Measurements from ENCODE around the gene GJB5.
"Not testable (repeated sequence)": the region's sequence is repeated elsewhere in the genome, so short reads cannot be mapped to it uniquely, and the experiment has no call there.

GJB5 gene

DNA sequence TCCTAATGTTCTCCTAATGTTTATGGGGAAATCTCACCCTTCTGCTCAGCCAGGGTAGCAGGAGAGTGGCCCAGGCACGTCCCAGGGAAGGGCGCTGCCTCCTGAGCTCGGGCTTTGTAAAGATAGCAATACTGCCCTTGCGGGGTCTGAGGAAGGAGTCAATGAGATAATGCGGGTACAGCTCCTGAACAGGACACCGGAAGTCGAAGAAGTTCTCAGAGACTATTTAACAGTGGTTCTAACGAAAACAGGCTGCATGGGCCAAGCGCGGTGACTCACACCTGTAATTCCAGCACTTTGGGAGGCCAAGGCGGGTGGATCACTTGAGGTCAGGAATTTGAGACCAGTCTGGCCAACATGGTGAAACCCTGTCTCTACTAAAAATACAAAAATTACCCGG, 17.6 kb upstream of the GJB5 start:
- not testable (repeated sequence) for H3K27ac Mint-ChIP-seq, H3K4me1 Mint-ChIP-seq, H3K4me3 Mint-ChIP-seq, H3K9me3 Mint-ChIP-seq, H3K36me3 Mint-ChIP-seq, ATAC-seq
- H3K27me3 Mint-ChIP-seq: peaks cover 24% of the 10 kb centered on the region

DNA sequence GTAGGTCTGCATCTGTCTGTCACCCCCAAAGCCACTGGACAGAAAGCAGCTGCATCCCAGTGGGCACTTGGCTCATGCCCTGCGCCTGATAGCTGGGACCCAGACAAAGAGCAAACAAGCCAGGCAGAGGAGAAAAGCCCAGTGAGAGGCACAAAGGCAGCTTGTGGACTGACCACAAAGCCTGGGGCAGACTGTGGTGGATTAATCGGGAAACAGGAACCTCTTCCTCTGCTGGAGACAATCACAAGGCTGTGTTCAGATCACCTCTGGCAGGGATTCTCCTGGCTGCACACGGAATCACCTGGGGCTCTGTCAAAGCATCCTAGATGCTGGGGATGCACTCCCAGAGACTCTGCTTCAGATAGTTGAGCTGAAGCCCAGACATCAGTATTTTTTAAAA, 15.2 kb upstream of the GJB5 start:
- no peaks in the 10 kb centered on the region for H3K36me3 Mint-ChIP-seq
- ATAC-seq: no peak
- no peak overlapping the region for H3K4me3 Mint-ChIP-seq
- H3K9me3 Mint-ChIP-seq: no peaks in the 10 kb centered on the region
- H3K27ac Mint-ChIP-seq: no peak overlapping the region
- peaks cover 37% of the 10 kb centered on the region for H3K27me3 Mint-ChIP-seq
- peaks cover 8% of the 10 kb centered on the region for H3K4me1 Mint-ChIP-seq

DNA sequence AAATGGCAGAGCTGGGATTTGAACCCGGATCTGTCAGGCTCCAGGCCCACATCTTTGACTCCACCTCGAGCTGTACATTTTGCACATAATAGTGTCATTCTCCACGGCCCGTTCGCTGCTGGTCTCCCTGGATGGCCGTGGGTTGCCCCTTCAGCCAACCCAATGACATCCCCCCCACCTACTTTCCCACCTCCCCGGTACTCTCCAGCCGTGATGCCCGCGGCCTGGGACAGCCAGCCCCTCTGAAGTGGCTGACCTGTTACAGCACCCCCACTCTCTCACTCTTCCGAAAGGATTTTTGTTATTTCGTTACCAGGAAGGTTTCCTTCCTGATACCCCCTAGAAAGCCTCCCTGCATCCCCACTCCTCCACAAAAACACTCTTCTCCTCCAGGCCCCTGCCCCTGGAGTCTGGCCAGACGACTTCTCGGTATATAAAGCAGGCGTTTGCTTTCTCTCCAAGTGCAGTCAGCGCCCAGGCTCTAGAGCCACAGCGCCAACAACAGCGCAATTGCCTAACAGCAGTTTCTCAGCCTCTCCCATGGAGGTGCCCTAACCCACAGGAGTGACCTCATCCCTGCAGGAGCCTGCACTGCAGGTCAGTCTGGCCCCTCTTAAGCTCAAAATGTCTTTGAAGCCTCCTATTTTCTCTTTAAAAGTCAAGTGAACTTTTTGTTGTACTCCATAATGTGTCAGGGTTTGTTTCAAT, 14.5 kb upstream of the GJB5 start:
- Mint-ChIP-seq H3K27ac (no peak overlapping the region), H3K27me3 (peaks cover 37% of the 10 kb centered on the region), H3K4me1 (peaks cover 8% of the 10 kb centered on the region), H3K9me3 (no peaks in the 10 kb centered on the region), H3K4me3 (no peak overlapping the region), H3K36me3 (no peaks in the 10 kb centered on the region)
- no peak for ATAC-seq

DNA sequence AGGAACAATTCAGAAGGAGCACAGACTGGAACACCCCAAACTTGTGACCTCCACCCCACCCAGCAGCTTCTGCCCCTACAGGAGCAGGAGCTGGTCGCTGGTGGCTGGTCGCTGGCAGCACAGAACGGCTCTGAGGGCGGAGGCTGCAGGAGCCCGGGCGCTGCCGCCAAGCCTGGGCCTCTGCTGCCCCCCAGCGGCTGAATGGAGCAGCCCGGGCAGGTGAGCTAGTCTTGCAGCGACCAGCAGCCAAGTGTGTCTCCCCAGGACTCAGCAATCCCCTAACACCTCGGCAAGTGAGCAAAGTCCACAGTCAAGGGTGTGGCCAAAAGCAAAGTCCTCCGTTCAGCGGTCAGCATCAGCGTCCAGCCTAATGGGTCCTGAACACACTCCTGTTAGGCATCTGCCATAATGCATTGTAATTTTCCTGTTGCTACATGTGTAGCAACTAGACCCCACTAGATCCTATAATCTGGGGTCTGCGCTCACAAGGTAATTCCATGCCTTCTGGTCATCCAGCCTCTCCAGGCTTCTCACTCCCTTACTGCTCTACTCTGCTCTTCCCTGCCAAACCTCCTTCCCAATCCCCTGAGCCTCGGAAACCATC, 12.1 kb upstream of the GJB5 start:
- H3K27ac Mint-ChIP-seq: no peak overlapping the region
- H3K36me3 Mint-ChIP-seq: no peaks in the 10 kb centered on the region
- H3K27me3 Mint-ChIP-seq: peaks cover 26% of the 10 kb centered on the region
- H3K9me3 Mint-ChIP-seq: no peaks in the 10 kb centered on the region
- ATAC-seq: peak; percentile 84
- no peak overlapping the region for H3K4me3 Mint-ChIP-seq
- H3K4me1 Mint-ChIP-seq: peaks cover 8% of the 10 kb centered on the region

DNA sequence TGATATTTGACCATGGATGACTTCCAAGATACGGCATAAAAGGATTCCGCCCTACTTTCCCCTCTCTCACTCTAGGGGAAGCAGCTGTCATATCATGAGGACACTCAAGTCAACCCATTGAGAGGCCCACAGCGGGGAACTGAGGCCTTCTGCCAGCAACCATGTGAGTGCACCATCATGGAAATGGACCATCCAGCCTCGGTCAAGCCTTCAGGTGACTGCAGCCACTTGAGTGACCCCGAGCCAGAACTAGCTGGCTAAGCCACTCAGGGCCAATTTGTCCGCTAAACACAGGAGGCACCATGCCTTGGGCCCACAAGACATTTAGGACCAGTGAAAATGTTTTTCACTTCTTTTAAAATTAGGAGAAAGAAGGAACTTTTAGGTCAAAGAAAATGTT, 11.1 kb upstream of the GJB5 start:
- Mint-ChIP-seq H3K27ac (no peak overlapping the region), H3K4me3 (no peak overlapping the region), H3K4me1 (peaks cover 8% of the 10 kb centered on the region), H3K9me3 (no peaks in the 10 kb centered on the region), H3K36me3 (no peaks in the 10 kb centered on the region), H3K27me3 (peaks cover 33% of the 10 kb centered on the region)
- ATAC-seq: no peak

DNA sequence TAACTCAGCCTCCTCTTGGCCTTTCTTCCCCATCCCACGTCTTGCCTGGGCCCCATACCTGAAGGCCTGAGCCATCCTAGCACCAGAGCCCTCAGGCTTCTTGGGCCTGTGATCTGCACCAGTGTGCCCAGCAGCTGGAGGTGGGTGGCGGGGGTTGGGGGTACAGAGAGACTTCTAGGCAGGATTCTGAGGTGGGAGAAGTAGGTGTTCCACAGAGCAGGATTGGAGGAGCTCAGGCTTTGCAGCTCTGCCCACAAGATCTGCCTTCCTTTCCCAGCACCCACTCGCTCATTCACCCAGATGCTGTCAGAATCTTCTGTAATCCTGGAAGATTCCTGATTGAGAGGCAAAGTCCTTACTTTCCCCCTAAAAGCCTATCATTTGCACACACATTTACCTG, 10.0 kb upstream of the GJB5 start:
- peaks cover 33% of the 10 kb centered on the region for H3K27me3 Mint-ChIP-seq
- H3K36me3 Mint-ChIP-seq: no peaks in the 10 kb centered on the region
- peaks cover 8% of the 10 kb centered on the region for H3K4me1 Mint-ChIP-seq
- no peak for ATAC-seq
- H3K9me3 Mint-ChIP-seq: no peaks in the 10 kb centered on the region
- no peak overlapping the region for H3K27ac Mint-ChIP-seq
- H3K4me3 Mint-ChIP-seq: no peak overlapping the region

DNA sequence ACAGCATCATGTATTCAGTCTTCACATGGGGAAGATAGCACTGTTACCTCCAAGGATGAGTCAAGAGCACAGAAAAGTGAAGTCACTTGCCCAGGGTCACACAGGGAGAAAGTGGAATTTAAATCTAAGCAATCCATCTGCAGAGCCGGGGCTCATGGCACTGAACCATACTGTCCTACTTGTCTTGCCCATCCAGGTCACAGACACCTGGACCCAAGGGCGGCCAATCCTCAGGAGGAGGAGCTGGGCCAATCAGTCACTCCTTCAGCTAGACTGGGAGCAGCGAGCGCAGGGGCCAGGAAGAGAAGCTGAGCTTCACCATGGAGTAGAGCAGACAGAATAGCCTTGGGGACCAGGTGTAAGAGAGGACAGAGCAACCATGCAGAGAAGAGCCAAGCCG, 9.2 kb upstream of the GJB5 start:
- H3K4me1 Mint-ChIP-seq: peaks cover 8% of the 10 kb centered on the region
- no peak overlapping the region for H3K27ac Mint-ChIP-seq
- no peaks in the 10 kb centered on the region for H3K9me3 Mint-ChIP-seq
- H3K36me3 Mint-ChIP-seq: no peaks in the 10 kb centered on the region
- peaks cover 33% of the 10 kb centered on the region for H3K27me3 Mint-ChIP-seq
- H3K4me3 Mint-ChIP-seq: no peak overlapping the region
- no peak for ATAC-seq

DNA sequence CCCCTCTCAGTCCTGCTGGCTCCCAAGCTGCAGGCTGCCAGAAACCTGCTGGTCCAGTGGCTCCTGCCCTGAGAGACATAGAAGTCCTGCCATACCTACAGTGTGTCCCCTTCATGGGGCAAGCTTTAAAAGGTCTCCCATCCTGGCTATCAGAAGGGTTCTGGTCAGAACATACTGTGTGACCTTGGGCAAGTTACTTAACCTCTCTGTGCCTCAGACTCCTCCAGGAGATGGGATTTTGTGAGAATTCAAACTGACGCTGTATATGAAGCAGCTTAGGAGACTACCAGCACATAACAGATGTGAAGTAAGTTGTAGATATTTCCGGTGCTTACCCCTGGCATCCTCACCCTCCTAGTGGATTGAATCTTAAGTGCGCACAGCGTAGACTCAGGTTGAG, 8.7 kb upstream of the GJB5 start:
- Mint-ChIP-seq H3K36me3 (no peaks in the 10 kb centered on the region), H3K4me1 (peaks cover 8% of the 10 kb centered on the region), H3K27ac (no peak overlapping the region), H3K27me3 (peaks cover 33% of the 10 kb centered on the region), H3K4me3 (no peak overlapping the region), H3K9me3 (no peaks in the 10 kb centered on the region)
- no peak for ATAC-seq

DNA sequence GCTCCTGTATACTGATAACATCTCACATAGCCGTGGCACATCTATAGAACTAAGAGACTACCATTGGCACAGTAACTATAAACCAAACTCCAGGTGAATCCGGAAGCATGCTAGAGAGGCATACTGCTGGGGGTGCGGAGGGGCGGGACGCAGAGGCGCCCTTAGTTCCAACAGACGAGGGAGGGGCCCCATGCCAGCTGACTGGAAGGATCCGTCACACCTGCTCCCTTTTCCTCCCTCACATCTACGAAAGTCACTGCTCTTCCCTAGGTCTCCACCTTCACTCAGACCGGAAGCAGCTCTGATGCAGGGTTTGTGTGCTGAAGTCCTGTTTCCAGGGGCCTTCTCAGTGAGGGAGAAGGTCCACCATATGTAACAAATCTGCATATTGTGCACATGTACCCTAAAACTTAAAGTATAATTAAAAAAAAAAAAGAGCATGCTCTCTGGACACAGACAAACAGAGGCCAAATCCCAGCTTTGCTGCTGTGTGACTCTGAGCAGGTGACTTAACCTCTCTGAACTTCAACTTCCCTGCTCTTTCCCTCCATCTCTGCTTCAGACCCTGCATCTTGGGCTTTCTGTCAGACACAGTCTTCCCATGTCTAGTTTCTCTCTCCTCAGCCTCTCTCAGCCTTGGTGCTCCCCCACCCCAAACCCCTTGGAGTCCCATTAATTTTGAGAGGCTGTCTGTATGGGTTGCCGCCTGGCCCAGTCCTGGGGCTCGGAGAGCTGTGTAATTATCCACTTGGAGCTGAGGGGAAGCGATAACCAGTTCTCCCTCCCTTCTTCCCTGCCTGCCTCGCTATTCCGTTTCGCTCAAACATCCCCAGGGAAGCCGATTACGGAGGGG, 7.8 kb upstream of the GJB5 start:
- no peak for ATAC-seq

DNA sequence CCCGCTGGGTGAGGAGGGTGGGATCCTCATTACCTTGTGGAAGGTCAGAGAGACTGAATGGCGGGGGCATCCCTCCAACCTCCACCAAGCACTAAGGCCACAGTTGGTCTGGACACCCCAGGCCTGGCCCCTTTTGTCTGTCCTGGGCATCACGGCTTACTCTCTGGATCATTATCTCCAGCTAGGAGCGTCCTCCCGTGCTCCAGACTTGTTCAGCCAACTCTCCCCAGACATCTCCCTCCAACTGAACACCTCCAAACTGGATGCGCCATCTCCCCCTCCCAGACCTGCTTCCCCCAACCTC, 7.3 kb upstream of the GJB5 start:
- no peaks in the 10 kb centered on the region for H3K9me3 Mint-ChIP-seq
- H3K36me3 Mint-ChIP-seq: no peaks in the 10 kb centered on the region
- no peak overlapping the region for H3K4me3 Mint-ChIP-seq
- no peak for ATAC-seq
- H3K4me1 Mint-ChIP-seq: peaks cover 3% of the 10 kb centered on the region
- H3K27ac Mint-ChIP-seq: no peak overlapping the region
- peaks cover 27% of the 10 kb centered on the region for H3K27me3 Mint-ChIP-seq

More for the DNA sequence above, 7.8 kb upstream of the GJB5 start:
- H3K27me3 Mint-ChIP-seq: peaks cover 33% of the 10 kb centered on the region
- H3K9me3 Mint-ChIP-seq: no peaks in the 10 kb centered on the region
- no peak overlapping the region for H3K4me3 Mint-ChIP-seq
- H3K36me3 Mint-ChIP-seq: no peaks in the 10 kb centered on the region
- peaks cover 8% of the 10 kb centered on the region for H3K4me1 Mint-ChIP-seq
- no peak overlapping the region for H3K27ac Mint-ChIP-seq

DNA sequence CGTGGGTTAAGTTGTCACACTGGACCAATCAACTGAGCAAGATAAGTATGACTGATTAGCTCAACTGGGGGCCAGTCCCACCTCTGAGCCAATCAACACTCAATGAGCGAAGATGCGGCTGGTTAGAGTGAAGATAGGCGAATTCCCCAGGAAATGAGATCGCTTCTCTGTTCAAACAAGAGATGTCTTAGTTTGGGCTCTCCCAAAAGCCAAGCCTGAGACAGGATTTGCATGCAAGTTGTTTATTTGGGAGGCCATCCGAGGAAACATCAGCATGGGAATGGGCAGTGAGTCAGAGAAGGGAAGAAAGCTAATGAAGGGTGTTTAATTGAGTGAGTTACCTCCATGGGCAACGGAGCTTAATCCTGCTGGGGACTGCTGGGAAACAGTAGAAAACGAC, 4.9 kb upstream of the GJB5 start:
- Mint-ChIP-seq H3K4me3 (no peak overlapping the region), H3K27ac (no peak overlapping the region), H3K9me3 (peaks cover 4% of the 10 kb centered on the region), H3K27me3 (peaks cover 17% of the 10 kb centered on the region), H3K4me1 (no peaks in the 10 kb centered on the region), H3K36me3 (no peaks in the 10 kb centered on the region)
- no peak for ATAC-seq

DNA sequence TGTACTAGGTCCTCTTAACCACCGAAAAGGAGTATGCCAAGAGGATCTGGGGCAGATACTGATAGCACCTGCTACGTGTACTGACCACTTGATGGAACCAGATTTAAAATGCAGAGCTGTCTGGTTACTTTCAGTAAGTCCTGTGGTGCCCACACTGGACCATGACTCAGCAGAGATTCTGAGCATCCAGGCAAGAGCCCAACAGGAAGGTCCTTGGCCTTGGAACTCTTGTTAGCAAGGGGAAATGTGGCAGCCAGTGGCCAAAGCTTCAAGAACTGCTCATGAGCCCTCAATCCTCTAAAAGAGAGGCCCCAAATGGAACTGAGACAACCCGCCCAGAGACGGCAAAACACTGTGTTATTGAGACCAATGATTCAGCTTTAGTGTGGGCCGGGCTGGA, 4.2 kb upstream of the GJB5 start:
- H3K27me3 Mint-ChIP-seq: peaks cover 17% of the 10 kb centered on the region
- no peak overlapping the region for H3K4me3 Mint-ChIP-seq
- peaks cover 4% of the 10 kb centered on the region for H3K9me3 Mint-ChIP-seq
- H3K36me3 Mint-ChIP-seq: no peaks in the 10 kb centered on the region
- no peak overlapping the region for H3K27ac Mint-ChIP-seq
- ATAC-seq: no peak
- no peaks in the 10 kb centered on the region for H3K4me1 Mint-ChIP-seq

DNA sequence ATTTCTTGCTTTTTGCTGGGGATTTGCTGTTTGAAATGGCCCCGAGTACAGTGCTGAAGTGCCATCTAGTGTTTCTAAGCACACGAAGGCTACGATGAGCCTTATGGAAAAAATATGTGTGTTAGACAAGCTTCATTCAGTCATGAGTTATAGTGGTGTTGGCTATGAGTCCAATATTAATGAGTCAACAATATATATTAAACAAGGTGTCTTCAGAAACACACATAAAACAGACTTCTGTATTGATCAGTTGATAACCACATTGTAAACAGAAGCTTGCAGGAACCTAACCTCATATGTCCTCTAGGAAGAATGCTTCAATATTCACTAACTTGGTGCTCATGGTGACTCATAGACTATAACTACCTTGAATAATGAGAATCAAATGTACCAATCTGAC, 1.7 kb upstream of the GJB5 start:
- no peak for ATAC-seq
- Mint-ChIP-seq H3K4me3 (no peak overlapping the region), H3K36me3 (no peaks in the 10 kb centered on the region), H3K27ac (no peak overlapping the region), H3K27me3 (peaks cover 15% of the 10 kb centered on the region), H3K9me3 (peaks cover 4% of the 10 kb centered on the region), H3K4me1 (no peaks in the 10 kb centered on the region)

DNA sequence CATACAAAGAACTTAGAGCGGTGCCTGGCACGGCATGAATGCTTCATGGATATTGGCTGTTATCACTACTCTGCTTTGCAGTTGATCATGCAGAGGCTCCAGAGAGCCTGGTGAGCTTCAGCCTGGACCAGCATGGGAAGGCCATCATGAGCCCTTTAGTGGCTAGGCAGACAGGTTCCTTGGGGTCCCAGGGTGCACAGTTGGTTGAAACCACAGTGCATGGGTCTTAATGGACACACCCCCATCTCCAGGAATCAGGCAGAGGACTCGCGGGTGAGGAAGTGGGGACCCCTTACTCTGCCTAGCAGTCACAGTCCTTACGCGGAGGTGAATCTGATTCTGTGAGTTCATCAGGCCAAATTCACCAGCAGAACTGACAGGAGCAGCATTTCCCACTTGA, 1.1 kb downstream of the GJB5 start:
- no peaks in the 10 kb centered on the region for H3K4me1 Mint-ChIP-seq
- no peaks in the 10 kb centered on the region for H3K36me3 Mint-ChIP-seq
- H3K9me3 Mint-ChIP-seq: peaks cover 4% of the 10 kb centered on the region
- no peak overlapping the region for H3K4me3 Mint-ChIP-seq
- no peak overlapping the region for H3K27ac Mint-ChIP-seq
- ATAC-seq: no peak
- H3K27me3 Mint-ChIP-seq: peaks cover 20% of the 10 kb centered on the region

DNA sequence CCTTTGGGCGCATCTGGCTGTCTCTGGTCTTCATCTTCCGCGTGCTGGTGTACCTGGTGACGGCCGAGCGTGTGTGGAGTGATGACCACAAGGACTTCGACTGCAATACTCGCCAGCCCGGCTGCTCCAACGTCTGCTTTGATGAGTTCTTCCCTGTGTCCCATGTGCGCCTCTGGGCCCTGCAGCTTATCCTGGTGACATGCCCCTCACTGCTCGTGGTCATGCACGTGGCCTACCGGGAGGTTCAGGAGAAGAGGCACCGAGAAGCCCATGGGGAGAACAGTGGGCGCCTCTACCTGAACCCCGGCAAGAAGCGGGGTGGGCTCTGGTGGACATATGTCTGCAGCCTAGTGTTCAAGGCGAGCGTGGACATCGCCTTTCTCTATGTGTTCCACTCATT, 2.5 kb downstream of the GJB5 start:
- Mint-ChIP-seq H3K4me3 (no peak overlapping the region), H3K27me3 (peaks cover 28% of the 10 kb centered on the region), H3K9me3 (peaks cover 4% of the 10 kb centered on the region), H3K27ac (no peak overlapping the region), H3K36me3 (no peaks in the 10 kb centered on the region), H3K4me1 (no peaks in the 10 kb centered on the region)
- ATAC-seq: no peak

DNA sequence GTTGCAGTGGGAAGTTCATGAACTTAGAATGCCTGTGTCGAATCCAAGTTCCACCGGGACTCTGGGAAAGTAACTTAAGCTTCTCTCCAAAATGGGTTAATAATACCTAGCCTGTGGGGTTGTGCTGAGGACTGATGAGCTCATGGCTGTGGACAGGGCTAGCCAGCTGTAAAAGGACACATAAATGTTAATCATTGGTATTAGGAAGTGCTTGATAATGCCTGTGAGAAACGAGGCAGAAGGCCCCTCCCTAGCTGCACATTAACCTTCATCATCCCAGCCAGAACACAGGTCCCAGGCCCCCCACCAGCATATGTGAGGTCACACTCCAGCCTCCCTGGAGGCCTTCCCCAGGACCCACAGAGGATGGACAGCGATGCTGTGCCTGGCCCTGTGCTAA, 3.9 kb downstream of the GJB5 start:
- Mint-ChIP-seq H3K27ac (no peak overlapping the region), H3K4me3 (no peak overlapping the region), H3K27me3 (peaks cover 38% of the 10 kb centered on the region), H3K4me1 (no peaks in the 10 kb centered on the region), H3K36me3 (no peaks in the 10 kb centered on the region), H3K9me3 (peaks cover under 1% of the 10 kb centered on the region)
- no peak for ATAC-seq
